D341Med (cell line): Measurements from ENCODE around the gene C7orf57.
"Not testable (repeated sequence)": the region's sequence is repeated elsewhere in the genome, so short reads cannot be mapped to it uniquely, and the experiment has no call there.

Experiments used
- DNase-seq: peaks from one replicate; pipeline ENCODE4 v3.0.0; 2012; ENCODE audit warnings: low spot score

Gene C7orf57

GRCh38 chr7:48035301-48035966 is at the start of gene C7orf57:
Gene C7orf57, plus strand, starts transcription at chr7:48035543. Its CDS starts 766 bp downstream, at chr7:48036309.
- DNase-seq, result peak; percentile 96

GRCh38 chr7:47988496-47989386 is 46.6 kb upstream of the C7orf57 start:
- no peak for DNase-seq

DNA sequence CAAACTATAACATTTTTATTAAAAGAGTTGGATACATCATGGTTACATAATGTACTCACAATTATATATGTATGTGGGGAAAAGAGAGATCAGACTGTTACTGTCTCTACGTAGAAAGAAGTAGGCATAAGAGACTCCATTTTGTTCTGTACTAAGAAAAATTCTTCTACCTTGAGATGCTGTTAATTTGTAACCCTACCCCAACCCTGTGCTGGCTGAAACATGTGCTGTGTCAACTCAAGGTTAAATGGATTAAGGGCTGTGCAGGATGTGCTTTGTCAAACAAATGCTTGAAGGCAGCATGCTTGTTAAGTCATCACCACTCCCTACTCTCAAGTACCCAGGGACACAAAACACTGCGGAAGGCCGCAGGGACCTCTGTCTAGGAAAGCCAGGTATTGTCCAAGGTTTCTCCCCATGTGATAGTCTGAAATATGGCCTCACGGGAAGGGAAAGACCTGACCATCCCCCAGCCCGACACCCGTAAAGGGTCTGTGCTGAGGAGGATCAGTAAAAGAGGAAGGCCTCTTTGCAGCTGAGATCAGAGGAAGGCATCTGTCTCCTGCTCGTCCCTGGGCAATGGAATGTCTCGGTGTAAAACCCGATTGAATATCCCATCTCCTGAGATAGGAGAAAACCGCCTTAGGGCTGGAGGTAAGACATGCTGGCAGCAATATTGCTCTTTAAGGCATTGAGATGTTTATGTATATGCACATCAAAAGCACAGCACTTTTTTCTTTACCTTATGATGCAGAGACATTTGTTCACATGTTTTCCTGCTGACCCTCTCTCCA is 45.5 kb upstream of the C7orf57 start:
- DNase-seq, result not testable (repeated sequence)

GRCh38 chr7:47990592-47990991 is 44.8 kb upstream of the C7orf57 start:
- DNase-seq, result no peak

GRCh38 chr7:47991270-47991669 is 44.1 kb upstream of the C7orf57 start:
- no peak for DNase-seq

- DNase-seq, result peak; percentile 88
Measured at GRCh38 chr7:47991741-47992311, 43.5 kb upstream of the C7orf57 start.

DNA sequence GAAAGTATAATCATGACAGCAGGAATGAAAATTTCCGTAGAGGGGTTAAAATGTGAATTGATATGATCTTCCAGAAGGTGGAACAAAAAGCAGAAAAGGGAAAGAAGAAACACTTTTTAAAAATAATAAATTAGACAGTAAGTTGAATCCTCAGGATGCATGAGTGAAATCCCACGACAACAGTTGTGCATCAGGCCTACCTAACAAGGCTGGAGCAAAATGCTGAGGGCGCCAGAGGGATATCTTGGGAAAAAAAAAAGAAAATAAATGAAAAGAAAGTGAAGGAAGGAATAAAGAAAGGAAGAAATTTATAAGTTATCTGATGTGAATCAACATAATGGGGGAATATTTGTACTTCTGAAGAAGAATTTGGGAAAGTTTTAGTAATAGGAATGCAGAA is 42.9 kb upstream of the C7orf57 start:
- no peak for DNase-seq

- DNase-seq, result no peak
Measured at GRCh38 chr7:47999413-47999812, 35.9 kb upstream of the C7orf57 start.

DNA sequence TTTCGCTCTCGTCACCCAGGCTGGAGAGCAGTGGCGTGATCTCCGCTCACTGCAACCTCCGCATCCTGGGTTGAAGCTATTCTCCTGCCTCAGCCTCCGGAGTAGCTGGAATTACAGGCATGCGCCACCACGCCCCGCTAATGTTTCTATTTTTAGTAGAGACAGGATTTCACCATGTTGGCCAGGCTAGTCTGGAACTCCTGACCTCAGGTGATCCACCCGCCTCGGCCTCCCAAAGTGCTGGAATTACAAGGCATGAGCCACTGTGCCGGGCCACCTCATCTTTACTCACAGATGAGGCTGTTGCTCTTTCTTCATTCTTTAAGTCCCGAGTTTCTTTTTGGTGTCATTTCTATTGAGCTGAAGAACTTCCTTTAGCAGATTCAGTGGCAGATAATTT is 35.2 kb upstream of the C7orf57 start:
- DNase-seq, result not testable (repeated sequence)

- peak; percentile 46 for DNase-seq
Measured at GRCh38 chr7:48004032-48004431, 31.3 kb upstream of the C7orf57 start.

- no peak for DNase-seq
Measured at GRCh38 chr7:48004638-48005037, 30.7 kb upstream of the C7orf57 start.

DNA sequence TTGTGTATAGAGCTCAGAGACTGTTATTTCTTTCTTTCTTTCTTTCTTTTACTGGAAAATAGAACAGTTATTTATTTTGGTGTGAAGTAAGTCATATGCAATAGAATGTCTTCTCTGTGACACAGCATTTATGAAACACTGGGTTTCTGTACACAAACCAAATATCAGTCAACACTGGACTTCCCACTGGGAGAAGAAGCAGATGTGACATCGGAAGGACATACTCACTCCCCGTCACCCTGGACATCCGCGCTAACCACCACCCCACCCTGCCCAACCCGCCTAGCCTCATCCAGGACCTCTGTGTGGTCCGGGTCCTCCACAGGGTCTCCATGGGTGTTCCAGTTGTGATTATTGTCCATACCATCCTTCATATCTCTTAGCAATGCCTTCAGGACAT is 28.5 kb upstream of the C7orf57 start:
- DNase-seq, result no peak

- no peak for DNase-seq
Measured at GRCh38 chr7:48009257-48009656, 26.1 kb upstream of the C7orf57 start.

DNA sequence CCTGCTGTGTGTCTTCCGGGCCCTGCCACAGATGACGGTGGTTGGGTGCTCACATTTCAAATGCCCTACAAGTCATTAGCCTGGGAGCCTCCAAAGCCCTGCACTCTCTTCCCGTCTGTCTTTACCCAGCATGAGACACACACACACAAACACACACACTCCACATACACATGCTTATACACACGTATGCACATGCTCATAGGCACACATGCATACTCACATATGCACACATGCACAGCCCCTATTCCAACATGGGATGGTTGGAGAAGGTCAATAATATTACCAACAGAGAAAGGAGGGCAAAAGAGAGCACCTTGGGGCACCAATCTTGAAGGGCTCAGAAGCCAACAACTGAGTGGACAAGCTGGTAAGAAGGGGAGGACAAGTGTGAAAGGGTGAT is 25.4 kb upstream of the C7orf57 start:
- DNase-seq, result no peak

- DNase-seq, result no peak
Measured at GRCh38 chr7:48011323-48011722, 24.0 kb upstream of the C7orf57 start.

GRCh38 chr7:48011951-48012350 is 23.4 kb upstream of the C7orf57 start:
- no peak for DNase-seq

GRCh38 chr7:48016641-48017040 is 18.7 kb upstream of the C7orf57 start:
- DNase-seq, result no peak

DNA sequence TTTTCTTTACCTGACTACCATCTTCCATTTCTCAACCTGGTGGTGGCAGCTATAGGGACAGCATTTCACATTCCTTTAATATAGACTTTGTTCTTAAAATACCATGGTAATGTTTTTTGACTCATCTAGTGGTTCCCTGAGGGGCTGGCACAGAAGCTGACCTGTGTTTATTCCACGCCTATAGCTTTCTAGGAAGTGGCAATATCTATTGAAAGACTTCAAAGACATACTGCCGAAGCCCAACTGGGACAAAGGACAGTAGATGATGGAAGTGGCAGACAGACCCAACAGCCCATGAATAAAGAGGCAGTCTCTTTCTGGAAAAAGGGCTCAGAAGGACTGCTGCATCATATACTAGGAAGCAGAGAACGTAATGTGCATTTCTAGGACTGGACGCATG is 17.7 kb upstream of the C7orf57 start:
- no peak for DNase-seq

- no peak for DNase-seq
Measured at GRCh38 chr7:48025624-48026023, 9.7 kb upstream of the C7orf57 start.

DNA sequence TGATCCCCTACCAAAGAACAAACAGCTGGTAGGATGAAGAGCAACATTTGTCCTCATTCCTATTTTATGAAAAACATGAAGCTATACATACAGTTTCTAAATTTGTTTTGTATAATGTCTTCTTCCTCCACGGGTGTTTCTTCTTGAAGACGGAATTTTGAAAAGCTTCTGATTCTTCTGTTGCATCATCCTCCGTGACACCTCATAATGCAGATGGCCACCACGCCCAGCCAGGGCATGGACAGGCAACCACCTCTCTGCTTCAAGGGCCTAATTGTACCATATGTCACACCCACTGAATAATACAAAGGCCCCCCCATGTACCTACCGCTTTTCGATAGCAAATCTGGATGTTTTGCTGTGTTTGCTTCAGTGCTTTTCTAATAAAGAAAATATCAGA is 6.4 kb upstream of the C7orf57 start, which contains the start of gene SUN3:
SUN3 (minus strand) TSS at position 170 of the 400 bp plus-strand sequence; CDS start at position 1, 169 bp downstream.
- no peak for DNase-seq

GRCh38 chr7:48031111-48031510 is 4.2 kb upstream of the C7orf57 start:
- DNase-seq, result no peak

DNA sequence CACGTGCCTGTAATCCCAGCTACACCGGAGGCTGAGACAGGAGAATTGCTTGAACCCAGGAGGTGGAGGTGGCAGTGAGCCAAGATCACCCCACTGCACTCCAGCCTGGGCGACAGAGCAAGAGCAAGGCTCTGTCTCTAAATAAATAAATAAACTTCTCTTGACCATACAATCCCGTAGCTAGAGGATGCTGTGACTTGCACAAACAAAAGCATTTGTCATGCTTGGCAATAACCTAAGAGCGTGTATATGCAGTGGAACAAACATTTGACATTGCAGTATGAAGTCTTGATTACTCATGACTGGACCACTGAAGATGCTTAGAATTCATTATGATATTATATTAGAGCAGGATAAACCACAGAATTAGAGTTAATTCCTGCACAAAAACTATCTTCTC is 1.4 kb upstream of the C7orf57 start:
- no peak for DNase-seq
